ENCODE results near the gene DNAJC18. TPM values are rescaled to one million over a fixed set of nuclear protein-coding genes. Genes with fewer than 3 reads are reported as not detected.
A peak's percentile ranks its signal among the peaks of the same experiment; 100 is the strongest.

The DNAJC18 gene
- total RNA-seq, 8 experiments from 2014 or later: 4.6 to 26.3 (median 20.5) TPM

DNA sequence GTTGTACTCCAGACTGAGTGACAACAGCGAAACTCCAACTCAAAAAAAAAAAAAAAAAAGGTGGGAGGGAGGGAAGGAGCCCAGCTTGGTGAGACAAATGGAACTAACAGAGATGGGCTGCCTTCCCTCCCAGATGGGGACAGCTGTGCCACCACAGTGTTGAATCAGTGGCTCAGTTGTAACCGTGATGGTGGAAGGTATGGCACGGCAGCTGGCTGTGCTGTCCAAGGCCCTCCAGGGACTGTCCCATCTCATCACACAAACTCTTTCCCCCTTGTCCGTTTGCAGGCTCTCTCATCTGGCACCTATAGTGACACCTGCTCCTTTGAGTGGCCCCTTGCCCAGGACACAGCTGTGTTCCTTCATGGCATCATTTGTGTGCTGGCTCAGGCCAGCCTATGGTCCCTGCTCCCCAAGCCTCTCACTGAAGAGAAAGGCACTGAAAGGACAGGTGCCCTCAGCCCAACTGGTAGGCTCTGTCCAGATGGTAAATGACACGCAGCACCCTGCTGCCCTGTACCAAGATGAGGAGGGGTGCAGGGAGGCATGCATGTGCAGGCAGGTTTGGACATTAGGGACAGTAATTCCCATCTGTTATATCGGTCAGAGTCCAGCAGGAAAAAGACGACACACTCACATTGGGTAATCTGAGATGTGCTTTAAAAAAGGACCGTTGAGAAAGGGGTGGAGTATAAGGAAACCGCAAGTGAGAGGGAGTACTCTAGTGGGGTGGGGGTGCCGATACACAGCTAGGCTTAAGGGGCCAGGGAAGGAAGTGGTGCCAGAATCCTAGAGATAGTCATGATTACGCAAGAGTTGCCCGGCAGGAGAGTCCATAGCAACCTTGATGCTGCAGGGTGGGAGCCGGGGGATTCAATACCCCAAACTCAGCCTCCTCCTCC is 35.8 kb upstream of the DNAJC18 start:
- Histone ChIP-seq H3K4me1 (replicated peaks in 1 of 2) (peaks cover 0 to 15% of the 10 kb centered on the region in 2 donors), H3K27ac (no peak overlapping the region), H3K4me3 (no peak overlapping the region)
- WGBS, 10 experiments: 20 to 100% (median 78%) methylated on average over 1 to 5 of the region's 13 CpGs; no CpG with 5 or more reads in 2 of the 10 experiments
- peak in 2 of 8 experiments; percentile 3 to 12 for ATAC-seq (replicated peaks in 6 of 8)
- in situ Hi-C loops (cut with MboI; ENCODE audit: low pct_unique_long_range_greater_than_20kb in 2 of 9, low sequenced_read_pairs in 9 of 9, unreplicated experiment in 9 of 9): no loop called here

DNA sequence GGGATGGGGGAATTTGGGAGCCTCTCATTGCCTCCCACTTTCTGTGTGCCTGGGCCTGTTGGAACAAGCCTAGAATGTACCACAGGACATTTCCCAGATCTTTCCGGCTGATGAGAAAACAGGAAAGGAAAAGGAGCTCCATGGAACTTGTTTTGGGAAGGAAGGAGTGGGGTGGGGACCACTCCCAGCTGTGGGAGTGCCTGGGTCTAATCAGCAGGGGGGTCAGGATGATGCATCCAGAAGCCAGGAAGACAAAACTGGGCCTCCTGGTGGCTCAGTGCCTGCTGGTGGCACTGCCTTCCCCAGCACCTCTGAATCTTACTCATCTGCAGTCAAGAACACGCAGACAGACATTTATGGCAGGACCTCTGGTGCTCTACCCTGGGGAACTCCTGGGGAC is 34.2 kb upstream of the DNAJC18 start:
- Histone ChIP-seq H3K27ac (no peak overlapping the region), H3K4me1 (replicated peaks in 1 of 2) (peaks cover 0 to 15% of the 10 kb centered on the region in 2 donors), H3K4me3 (no peak overlapping the region)
- peak in 3 of 8 experiments; percentile 3 to 20 (median 14) for ATAC-seq (replicated peaks in 6 of 8)
- in situ Hi-C loops (cut with MboI; ENCODE audit: low pct_unique_long_range_greater_than_20kb in 2 of 9, low sequenced_read_pairs in 9 of 9, unreplicated experiment in 9 of 9): no loop called here
- 80 to 100% (median 85%) methylated on average over 1 to 2 of the region's 2 CpGs; no CpG with 5 or more reads in 6 of the 10 experiments for WGBS, 10 experiments

DNA sequence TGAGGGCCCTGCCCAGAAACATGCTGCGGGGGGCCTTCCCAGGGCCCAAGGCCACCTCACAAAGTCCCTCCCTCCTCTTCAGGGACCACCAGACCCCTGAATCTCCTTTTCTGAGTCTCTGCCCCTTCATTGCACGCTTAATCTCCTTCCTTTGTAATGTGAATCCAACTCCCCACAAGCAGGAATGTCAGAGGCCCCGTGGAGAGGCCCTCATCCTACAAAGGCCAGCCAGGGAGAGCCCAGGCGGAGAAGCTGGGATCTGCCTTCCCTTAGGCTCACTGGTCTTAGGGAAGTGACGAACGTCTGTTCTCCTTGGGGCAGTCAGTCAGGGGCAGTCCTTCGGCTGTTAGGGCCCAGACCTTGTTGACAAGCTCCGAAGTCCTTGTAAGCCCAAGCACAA is 33.8 kb upstream of the DNAJC18 start:
- Histone ChIP-seq H3K27ac (no peak overlapping the region), H3K4me1 (replicated peaks in 1 of 2) (peaks cover 0 to 15% of the 10 kb centered on the region in 2 donors), H3K4me3 (no peak overlapping the region)
- ATAC-seq (replicated peaks in 6 of 8): peak in 6 of 8 experiments; percentile 3 to 54 (median 34)
- WGBS, 10 experiments: 0 to 100% (median 51%) methylated on average over 1 to 4 of the region's 8 CpGs; no CpG with 5 or more reads in 2 of the 10 experiments
- in situ Hi-C loops (cut with MboI; ENCODE audit: low pct_unique_long_range_greater_than_20kb in 2 of 9, low sequenced_read_pairs in 9 of 9, unreplicated experiment in 9 of 9): no loop called here

DNA sequence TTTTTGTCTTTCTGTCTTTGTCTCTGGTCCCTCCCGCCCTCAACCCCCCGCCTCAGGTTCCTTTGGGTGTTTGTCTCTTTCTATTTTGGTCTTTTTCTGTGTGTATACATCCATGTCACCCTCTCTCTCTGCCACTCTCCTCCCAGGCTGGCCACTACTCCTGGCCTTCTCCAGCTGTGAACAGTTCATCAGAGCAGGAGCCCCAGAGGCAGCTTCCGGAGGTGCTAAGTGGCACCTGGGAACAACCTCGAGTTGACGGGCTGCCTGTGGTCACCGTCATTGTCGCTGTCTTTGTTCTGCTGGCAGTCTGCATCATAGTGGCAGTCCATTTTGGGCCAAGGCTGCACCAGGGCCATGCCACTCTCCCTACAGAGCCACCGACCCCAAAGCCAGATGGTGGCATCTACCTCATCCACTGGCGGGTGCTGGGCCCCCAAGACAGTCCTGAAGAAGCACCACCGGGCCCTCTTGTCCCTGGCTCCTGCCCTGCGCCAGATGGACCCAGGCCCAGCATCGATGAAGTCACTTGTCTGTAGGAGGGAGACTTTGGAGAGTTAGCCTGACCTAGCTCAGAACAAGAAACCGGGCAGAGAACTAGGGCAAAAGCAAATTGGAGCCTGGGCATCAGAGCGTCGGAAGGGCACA is 33.2 kb upstream of the DNAJC18 start:
- Histone ChIP-seq H3K27ac (no peak overlapping the region), H3K4me3 (no peak overlapping the region), H3K4me1 (replicated peaks in 1 of 2) (peaks cover 0 to 15% of the 10 kb centered on the region in 2 donors)
- in situ Hi-C loops (cut with MboI; ENCODE audit: low pct_unique_long_range_greater_than_20kb in 2 of 9, low sequenced_read_pairs in 9 of 9, unreplicated experiment in 9 of 9): no loop called here
- peak in 1 of 8 experiments; percentile 4 for ATAC-seq (replicated peaks in 6 of 8)
- WGBS, 10 experiments: 20 to 100% (median 80%) methylated on average over 1 to 7 of the region's 15 CpGs; no CpG with 5 or more reads in 1 of the 10 experiments

DNA sequence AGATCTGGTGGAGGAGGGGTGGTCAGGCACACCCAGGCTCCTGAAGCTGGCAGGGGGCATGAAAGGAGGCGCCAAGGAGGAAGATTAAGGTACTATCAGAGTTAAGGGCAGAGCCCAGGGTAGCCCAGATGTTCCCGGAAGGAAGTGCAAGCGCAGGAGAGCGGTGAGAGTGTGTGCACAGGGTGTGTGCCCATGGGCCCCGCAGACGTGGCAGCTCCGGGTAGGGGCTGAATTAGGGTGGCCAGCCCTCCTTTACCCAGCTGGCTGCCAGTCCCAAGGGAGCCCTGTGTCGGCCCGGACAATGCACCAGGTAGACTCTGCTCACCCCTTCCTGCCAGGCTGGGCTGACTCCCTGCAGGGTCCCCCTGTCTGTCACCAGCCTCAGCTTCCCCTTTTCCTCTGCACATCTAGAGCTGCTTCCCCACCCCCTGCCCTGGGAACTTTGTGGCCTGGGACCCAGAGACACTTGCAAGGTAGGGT is 31.5 kb upstream of the DNAJC18 start, which contains the start of gene SMIM33:
TSS of gene SMIM33 (plus strand) at position 184 of the 480 bp plus-strand sequence. CDS start at position 302, 118 bp downstream.
- no peak within 1 kb of the TSS for H3K27ac ChIP-seq
- 63 to 92% methylated on average over 3 to 7 of the region's 9 CpGs; no CpG with 5 or more reads in 8 of the 10 experiments for WGBS, 10 experiments
- peak in 1 of 8 experiments; percentile 5 for ATAC-seq (replicated peaks in 6 of 8)
- H3K4me1 ChIP-seq (replicated peaks in 1 of 2): peaks cover 0 to 15% of the 10 kb centered on the region in 2 donors
- H3K4me3 ChIP-seq: no peak within 1 kb of the TSS
- in situ Hi-C loops (cut with MboI; ENCODE audit: low pct_unique_long_range_greater_than_20kb in 2 of 9, low sequenced_read_pairs in 9 of 9, unreplicated experiment in 9 of 9): no loop called here

GRCh38 chr5:139468421-139468931 is 29.2 kb upstream of the DNAJC18 start:
- ATAC-seq (replicated peaks in 6 of 8): no peak
- Histone ChIP-seq H3K4me1 (replicated peaks in 1 of 2) (peaks cover 0 to 14% of the 10 kb centered on the region in 2 donors), H3K4me3 (no peak overlapping the region), H3K27ac (no peak overlapping the region)
- 49 to 100% (median 72%) methylated on average over 1 to 7 of the region's 8 CpGs; no CpG with 5 or more reads in 1 of the 10 experiments for WGBS, 10 experiments
- in situ Hi-C loops (cut with MboI; ENCODE audit: low pct_unique_long_range_greater_than_20kb in 2 of 9, low sequenced_read_pairs in 9 of 9, unreplicated experiment in 9 of 9): no loop called here

- in situ Hi-C loops (cut with MboI; ENCODE audit: low pct_unique_long_range_greater_than_20kb in 2 of 9, low sequenced_read_pairs in 9 of 9, unreplicated experiment in 9 of 9): no loop called here
- Histone ChIP-seq H3K27ac (no peak within 1 kb of the TSS), H3K4me3 (no peak within 1 kb of the TSS), H3K4me1 (replicated peaks in 1 of 2) (no peaks in the 10 kb centered on the region)
- 70 to 100% (median 81%) methylated on average over 1 to 2 of the region's 10 CpGs; no CpG with 5 or more reads in 6 of the 10 experiments for WGBS, 10 experiments
- ATAC-seq (replicated peaks in 6 of 8): no peak
Measured at GRCh38 chr5:139462586-139463276, 23.4 kb upstream of the DNAJC18 start, which contains the start of gene ECSCR. Gene ECSCR, minus strand, starts transcription at chr5:139462743. Its CDS starts 73 bp downstream, at chr5:139462670.

GRCh38 chr5:139461698-139462097 is 22.4 kb upstream of the DNAJC18 start:
- in situ Hi-C loops (cut with MboI; ENCODE audit: low pct_unique_long_range_greater_than_20kb in 2 of 9, low sequenced_read_pairs in 9 of 9, unreplicated experiment in 9 of 9): no loop called here
- no peaks in the 10 kb centered on the region for H3K4me1 ChIP-seq (replicated peaks in 1 of 2)
- H3K4me3 ChIP-seq: no peak overlapping the region
- ATAC-seq (replicated peaks in 6 of 8): peak in 1 of 8 experiments; percentile 45
- H3K27ac ChIP-seq: no peak overlapping the region
- WGBS, 10 experiments: 30 to 100% (median 70%) methylated on average over 1 to 3 of the region's 5 CpGs; no CpG with 5 or more reads in 6 of the 10 experiments

DNA sequence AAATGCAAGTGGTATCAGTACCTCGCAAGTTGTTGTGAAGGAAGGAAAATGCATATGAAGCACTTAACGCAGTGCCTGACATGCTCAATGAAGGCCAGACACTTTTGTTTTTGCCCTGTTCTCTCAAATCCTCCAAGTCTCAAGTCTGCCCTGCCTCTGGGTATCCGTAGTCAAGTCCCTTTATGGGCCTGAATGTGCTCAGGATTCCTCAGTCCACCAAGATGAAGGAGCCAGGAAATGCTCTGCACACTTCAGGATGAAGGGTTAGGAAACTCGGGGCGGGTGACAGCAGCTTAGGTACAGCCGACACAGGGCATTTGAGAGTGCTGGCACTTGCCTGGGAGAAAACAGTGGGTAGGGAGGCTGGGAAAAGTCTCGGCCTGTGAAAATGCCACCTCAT is 21.9 kb upstream of the DNAJC18 start:
- Histone ChIP-seq H3K27ac (no peak overlapping the region), H3K4me1 (replicated peaks in 1 of 2) (no peaks in the 10 kb centered on the region), H3K4me3 (no peak overlapping the region)
- no peak for ATAC-seq (replicated peaks in 6 of 8)
- 70 to 94% (median 92%) methylated on average over 2 to 6 of the region's 7 CpGs; no CpG with 5 or more reads in 3 of the 10 experiments for WGBS, 10 experiments
- in situ Hi-C loops (cut with MboI; ENCODE audit: low pct_unique_long_range_greater_than_20kb in 2 of 9, low sequenced_read_pairs in 9 of 9, unreplicated experiment in 9 of 9): no loop called here

- Histone ChIP-seq H3K4me3 (no peak overlapping the region), H3K4me1 (replicated peaks in 1 of 2) (no peaks in the 10 kb centered on the region), H3K27ac (no peak overlapping the region)
- no peak for ATAC-seq (replicated peaks in 6 of 8)
- in situ Hi-C loops (cut with MboI; ENCODE audit: low pct_unique_long_range_greater_than_20kb in 2 of 9, low sequenced_read_pairs in 9 of 9, unreplicated experiment in 9 of 9): no loop called here
- WGBS, 10 experiments: 20 to 100% (median 57%) methylated on average over 1 of the region's 1 CpG; no CpG with 5 or more reads in 5 of the 10 experiments
Measured at GRCh38 chr5:139460455-139460854, 21.1 kb upstream of the DNAJC18 start.

DNA sequence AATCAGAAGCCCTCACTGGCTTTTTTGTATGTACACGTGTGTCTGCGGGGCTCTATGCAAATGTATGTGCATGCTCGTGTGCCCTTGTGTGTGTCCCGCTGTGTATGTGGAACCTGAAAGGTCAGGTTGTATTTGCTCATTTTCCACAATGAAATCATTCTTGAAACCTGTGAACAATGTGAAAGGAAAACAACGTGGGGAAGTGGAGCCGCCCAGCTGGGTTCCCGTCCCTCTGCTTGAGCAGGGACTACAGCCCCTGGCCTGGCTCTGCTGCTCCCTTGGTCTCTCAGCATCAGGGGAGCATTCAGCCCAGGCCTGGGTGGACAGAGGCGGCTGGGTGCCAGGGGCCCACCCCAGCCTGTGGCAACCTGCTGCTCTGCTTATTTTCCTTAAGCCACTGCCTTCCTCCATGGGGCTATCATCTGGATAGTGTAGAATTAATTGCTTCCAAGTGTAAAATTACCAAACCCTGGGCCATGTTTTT is 20.2 kb upstream of the DNAJC18 start:
- ATAC-seq (replicated peaks in 6 of 8): peak in 1 of 8 experiments; percentile 32
- Histone ChIP-seq H3K27ac (no peak overlapping the region), H3K4me1 (replicated peaks in 1 of 2) (no peaks in the 10 kb centered on the region), H3K4me3 (no peak overlapping the region)
- WGBS, 10 experiments: 59 to 83% (median 74%) methylated on average over 3 to 5 of the region's 8 CpGs; no CpG with 5 or more reads in 6 of the 10 experiments
- in situ Hi-C loops (cut with MboI; ENCODE audit: low pct_unique_long_range_greater_than_20kb in 2 of 9, low sequenced_read_pairs in 9 of 9, unreplicated experiment in 9 of 9): no loop called here
